Stomach (tissue), 9 donors: Measurements from ENCODE around the gene IKZF4. TPM values are rescaled to one million over a fixed set of nuclear protein-coding genes. Genes with fewer than 3 reads are reported as not detected.

ENCODE experiments used
- DNase-seq, 2 donors: peaks; one replicate each; pipeline versions ENCODE4 v3.0.0 to v3.0.0-alpha.2; 2013 to 2019
- H3K27ac ChIP-seq, 5 donors: fragments of 200-600 bp in 4 of 5; sonication (generic) in 4 of 5; one replicate each; pipeline ENCODE4 v1.5.1; 2013 to 2019; ENCODE audit warnings: mild to moderate bottlenecking in 1 of 5, moderate library complexity in 1 of 5
- H3K27me3 ChIP-seq, 3 donors: fragments of 200-600 bp; sonication (generic); one replicate each; pipeline ENCODE4 v1.5.1; 2017 to 2019; ENCODE audit warnings: mixed run types in 1 of 3
- H3K36me3 ChIP-seq, 4 donors: fragments of 200-600 bp; sonication (generic); 1 replicate in 3 of 4; 2 replicates in 1 of 4; pipeline ENCODE4 v1.5.1; 2016 to 2019
- H3K4me1 ChIP-seq, 4 donors: fragments of 200-600 bp; sonication (generic); one replicate each; pipeline ENCODE4 v1.5.1; 2016 to 2019
- H3K4me3 ChIP-seq, 4 donors: fragments of 200-600 bp; sonication (generic) in 3 of 4; one replicate each; pipeline ENCODE4 v1.5.1; 2016 to 2019; ENCODE audit warnings: mild to moderate bottlenecking in 1 of 4
- H3K9me3 ChIP-seq, 4 donors: fragments of 200-600 bp; sonication (generic); one replicate each; pipeline ENCODE4 v1.5.1; 2016 to 2019
- EP300 ChIP-seq: sonication (generic); formaldehyde crosslinking; IDR thresholded peaks from one replicate; pipeline ENCODE4 v1.6.1; 2017; ENCODE audit warnings: antibody characterized with exemption
- POLR2A ChIP-seq, 4 donors: fragments of 450-650 bp; IDR thresholded peaks; one replicate each; pipeline ENCODE4 v1.6.1; 2016; ENCODE audit warnings: antibody characterized with exemption in 4 of 4, control low read depth in 2 of 4, mild to moderate bottlenecking in 1 of 4, moderate library complexity in 1 of 4
- POLR2AphosphoS5 ChIP-seq, 3 donors: sonication (generic); formaldehyde crosslinking; IDR thresholded peaks; one replicate each; pipeline ENCODE4 v1.6.1; 2016; ENCODE audit warnings: antibody characterized with exemption in 3 of 3
- WGBS, 5 donors: extraction: QIAGEN DNeasy Blood & Tissue Kit in 3 of 5; methylation state at CpG; one replicate each; pipeline versions ENCODE4 v1.1.5 to v1.1.7; 2013 to 2018; 5-methylcytosine and 5-hydroxymethylcytosine counted together
- intact Hi-C: fragments of 100-400 bp; cut with DNase I; formaldehyde crosslinking; loops from one replicate; pipeline ENCODE4 v1.15.1; 2023; ENCODE audit warnings: low total_unique reads
- polyA plus RNA-seq, 3 donors: library from polyadenylated mRNA; stranded (reverse); fragments of 200-250 nt; gene quantifications; one replicate each; pipeline ENCODE4 v1.2.3, GENCODE V29; 2013
- total RNA-seq, 5 donors: library from RNA; depleted of rRNA; stranded (reverse); fragments of >200 nt; gene quantifications; one replicate each; pipeline versions ENCODE4 v1.1.0 to v1.2.3, GENCODE V29; 2014 to 2016
- TF ChIP-seq, protein P1 (sequence below), 7 experiments: fragments of 450-650 bp in 4 of 7; fragments of 200-600 bp in 3 of 7; sonication (generic) in 3 of 7; IDR thresholded peaks; one replicate each; pipeline ENCODE4 v1.5.1; 2016 to 2019; ENCODE audit warnings: antibody characterized with exemption in 7 of 7, control low read depth in 2 of 7, mild to moderate bottlenecking in 1 of 7
- donor health status: healthy with polysubstance abuse.
- donor health status: Bipolar disorder and iron deficiency.
- donor health status: healthy.

IKZF4 gene
- total and polyA plus RNA-seq, 8 donors = 1.5 to 15.6 (median 2.9) TPM

DNA sequence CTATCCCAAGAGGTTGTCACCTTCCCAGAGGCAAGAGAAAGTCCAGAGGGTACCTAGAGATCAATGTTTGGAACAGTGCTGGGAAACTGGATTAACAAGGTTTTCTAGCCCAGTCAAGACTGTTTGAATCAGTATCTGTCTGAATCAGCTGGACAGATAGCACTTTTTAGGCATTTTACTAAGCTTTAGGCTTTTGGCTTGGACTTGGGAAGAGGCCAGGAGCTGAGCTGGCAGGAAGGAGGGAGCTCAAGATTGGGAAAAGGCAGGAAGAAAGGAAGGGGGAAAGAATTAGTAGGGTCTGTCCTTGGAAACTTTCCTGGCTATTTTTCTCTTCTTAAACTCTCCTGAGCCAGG is 8.3 kb downstream of the IKZF4 start:
- H3K27me3 ChIP-seq = no peaks in the 10 kb centered on the region
- no peaks in the 10 kb centered on the region for H3K9me3 ChIP-seq
- TF ChIP-seq POLR2A (IDR thresholded peaks at IDR 0.05) = no peak
- no peak for TF ChIP-seq EP300
- TF ChIP-seq, protein P1, sequence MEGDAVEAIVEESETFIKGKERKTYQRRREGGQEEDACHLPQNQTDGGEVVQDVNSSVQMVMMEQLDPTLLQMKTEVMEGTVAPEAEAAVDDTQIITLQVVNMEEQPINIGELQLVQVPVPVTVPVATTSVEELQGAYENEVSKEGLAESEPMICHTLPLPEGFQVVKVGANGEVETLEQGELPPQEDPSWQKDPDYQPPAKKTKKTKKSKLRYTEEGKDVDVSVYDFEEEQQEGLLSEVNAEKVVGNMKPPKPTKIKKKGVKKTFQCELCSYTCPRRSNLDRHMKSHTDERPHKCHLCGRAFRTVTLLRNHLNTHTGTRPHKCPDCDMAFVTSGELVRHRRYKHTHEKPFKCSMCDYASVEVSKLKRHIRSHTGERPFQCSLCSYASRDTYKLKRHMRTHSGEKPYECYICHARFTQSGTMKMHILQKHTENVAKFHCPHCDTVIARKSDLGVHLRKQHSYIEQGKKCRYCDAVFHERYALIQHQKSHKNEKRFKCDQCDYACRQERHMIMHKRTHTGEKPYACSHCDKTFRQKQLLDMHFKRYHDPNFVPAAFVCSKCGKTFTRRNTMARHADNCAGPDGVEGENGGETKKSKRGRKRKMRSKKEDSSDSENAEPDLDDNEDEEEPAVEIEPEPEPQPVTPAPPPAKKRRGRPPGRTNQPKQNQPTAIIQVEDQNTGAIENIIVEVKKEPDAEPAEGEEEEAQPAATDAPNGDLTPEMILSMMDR (IDR thresholded peaks at IDR 0.05) = no peak
- H3K4me1 ChIP-seq = peaks cover 0 to 11% (median 5%) of the 10 kb centered on the region in 4 donors
- peaks cover 5 to 69% (median 58%) of the 10 kb centered on the region in 4 donors for H3K36me3 ChIP-seq
- H3K27ac ChIP-seq = peak overlapping the region in 3 of 5 donors; percentile 6 to 32 (median 15)
- no peak overlapping the region for H3K4me3 ChIP-seq
- intact Hi-C loops = no loop called here
- peak in 1 of 2 donors; percentile 42 for DNase-seq

- 76 to 83% (median 78%) methylated on average over 6 of the region's 6 CpGs for WGBS, 5 donors
These were observed 8.9 kb downstream of the IKZF4 start for GRCh38 chr12:56029666-56030293.

GRCh38 chr12:56031987-56032386 is 11.1 kb downstream of the IKZF4 start:
- 65 to 93% (median 88%) methylated on average over 1 of the region's 1 CpG for WGBS, 5 donors
- H3K27ac ChIP-seq = no peak overlapping the region
- no peak for TF ChIP-seq EP300
- TF ChIP-seq, protein P1 (IDR thresholded peaks at IDR 0.05) = no peak
- no peak for TF ChIP-seq POLR2A (IDR thresholded peaks at IDR 0.05)
- peaks cover 0 to 11% (median 5%) of the 10 kb centered on the region in 4 donors for H3K4me1 ChIP-seq
- no peaks in the 10 kb centered on the region for H3K9me3 ChIP-seq
- intact Hi-C loops = loop anchor here (10.0 kb wide), 1 partner anchor 47 kb away; no protein-coding TSS in a partner anchor
- peaks cover 17 to 73% (median 64%) of the 10 kb centered on the region in 4 donors for H3K36me3 ChIP-seq
- no peaks in the 10 kb centered on the region for H3K27me3 ChIP-seq
- no peak overlapping the region for H3K4me3 ChIP-seq
- DNase-seq = no peak

More at GRCh38 chr12:56029666-56030293, 8.9 kb downstream of the IKZF4 start:
- no peak overlapping the region for H3K27ac ChIP-seq
- H3K4me1 ChIP-seq = peaks cover 0 to 11% (median 5%) of the 10 kb centered on the region in 4 donors
- H3K36me3 ChIP-seq = peaks cover 11 to 71% (median 62%) of the 10 kb centered on the region in 4 donors
- no peak overlapping the region for H3K4me3 ChIP-seq
- intact Hi-C loops = loop anchor here (10.0 kb wide), 1 partner anchor 45 kb away; no protein-coding TSS in a partner anchor
- peak; percentile 37 to 87 for DNase-seq
- no peaks in the 10 kb centered on the region for H3K9me3 ChIP-seq
- no peaks in the 10 kb centered on the region for H3K27me3 ChIP-seq
- TF ChIP-seq, protein P1 (IDR thresholded peaks at IDR 0.05) = peak in 5 of 7 experiments; percentile 43 to 75 (median 57)
- no peak for TF ChIP-seq POLR2A (IDR thresholded peaks at IDR 0.05)
- TF ChIP-seq EP300 = no peak
- TF ChIP-seq POLR2AphosphoS5 (IDR thresholded peaks at IDR 0.05) = peak in 1 of 3 donors; percentile 42

- 78 to 86% (median 83%) methylated on average over 16 to 21 of the region's 21 CpGs for whole genome bisulfite sequencing, 5 donors
- Histone ChIP-seq H3K4me3 (no peak overlapping the region), H3K27me3 (no peaks in the 10 kb centered on the region), H3K27ac (no peak overlapping the region), H3K36me3 (peaks cover 17 to 73% (median 58%) of the 10 kb centered on the region in 4 donors), H3K4me1 (peaks cover 0 to under 1% (median 0%) of the 10 kb centered on the region in 4 donors), H3K9me3 (no peaks in the 10 kb centered on the region)
- intact Hi-C loops = loop anchor here (5.0 to 10.0 kb wide), 2 partner anchors 32 to 50 kb away; no protein-coding TSS in a partner anchor
- no peak for TF ChIP-seq POLR2AphosphoS5 (IDR thresholded peaks at IDR 0.05)
- TF ChIP-seq, protein P1 (IDR thresholded peaks at IDR 0.05) = no peak
- no peak for TF ChIP-seq EP300
- no peak for TF ChIP-seq POLR2A (IDR thresholded peaks at IDR 0.05)
- DNase-seq = no peak
These were observed 13.9 kb downstream of the IKZF4 start for GRCh38 chr12:56034586-56035332.
